Fibroblast of mammary gland (primary cell): Measurements from ENCODE around the gene ACER3.
A peak's percentile ranks its signal among the peaks of the same experiment; 100 is the strongest.

ENCODE experiments used
- DNase-seq: peaks from one replicate; pipeline ENCODE4 v3.0.0-alpha.2; 2010; ENCODE audit warnings: low read depth
- H3K4me3 ChIP-seq: 2 replicates; pipeline ENCODE4 v1.5.1; 2011; ENCODE audit warnings: low read depth, mild to moderate bottlenecking, low read length, moderate library complexity; ENCODE audit not compliant: control insufficient read depth
- TF ChIP-seq, protein P1 (sequence below): conservative IDR thresholded peaks from 2 replicates; pipeline ENCODE4 v1.5.1; 2011; ENCODE audit warnings: low read depth, low read length, inconsistent platforms; ENCODE audit not compliant: control insufficient read depth, insufficient read depth

ACER3 gene

DNA sequence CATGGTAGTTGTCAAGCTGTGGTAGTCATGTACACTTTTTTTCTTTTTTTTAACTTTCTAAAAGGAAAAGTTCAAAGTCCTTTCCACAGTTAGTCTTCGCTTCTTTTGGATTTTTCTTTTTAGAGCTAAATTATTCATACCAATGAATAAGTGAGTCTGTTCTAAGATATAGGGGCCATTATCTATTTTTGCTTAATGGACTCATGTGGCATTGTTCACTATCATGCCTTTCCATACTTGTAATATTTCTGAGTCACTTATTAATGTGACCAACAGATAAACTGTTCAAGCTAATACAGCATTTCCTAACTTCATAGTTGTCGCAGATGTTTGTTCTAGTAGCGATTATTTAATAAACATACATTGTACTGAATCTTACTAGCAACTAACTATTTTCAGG, 165.5 kb downstream of the ACER3 start:
- no peak for DNase-seq
- TF ChIP-seq, protein P1, sequence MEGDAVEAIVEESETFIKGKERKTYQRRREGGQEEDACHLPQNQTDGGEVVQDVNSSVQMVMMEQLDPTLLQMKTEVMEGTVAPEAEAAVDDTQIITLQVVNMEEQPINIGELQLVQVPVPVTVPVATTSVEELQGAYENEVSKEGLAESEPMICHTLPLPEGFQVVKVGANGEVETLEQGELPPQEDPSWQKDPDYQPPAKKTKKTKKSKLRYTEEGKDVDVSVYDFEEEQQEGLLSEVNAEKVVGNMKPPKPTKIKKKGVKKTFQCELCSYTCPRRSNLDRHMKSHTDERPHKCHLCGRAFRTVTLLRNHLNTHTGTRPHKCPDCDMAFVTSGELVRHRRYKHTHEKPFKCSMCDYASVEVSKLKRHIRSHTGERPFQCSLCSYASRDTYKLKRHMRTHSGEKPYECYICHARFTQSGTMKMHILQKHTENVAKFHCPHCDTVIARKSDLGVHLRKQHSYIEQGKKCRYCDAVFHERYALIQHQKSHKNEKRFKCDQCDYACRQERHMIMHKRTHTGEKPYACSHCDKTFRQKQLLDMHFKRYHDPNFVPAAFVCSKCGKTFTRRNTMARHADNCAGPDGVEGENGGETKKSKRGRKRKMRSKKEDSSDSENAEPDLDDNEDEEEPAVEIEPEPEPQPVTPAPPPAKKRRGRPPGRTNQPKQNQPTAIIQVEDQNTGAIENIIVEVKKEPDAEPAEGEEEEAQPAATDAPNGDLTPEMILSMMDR = no peak
- H3K4me3 ChIP-seq = no peak overlapping the region

DNA sequence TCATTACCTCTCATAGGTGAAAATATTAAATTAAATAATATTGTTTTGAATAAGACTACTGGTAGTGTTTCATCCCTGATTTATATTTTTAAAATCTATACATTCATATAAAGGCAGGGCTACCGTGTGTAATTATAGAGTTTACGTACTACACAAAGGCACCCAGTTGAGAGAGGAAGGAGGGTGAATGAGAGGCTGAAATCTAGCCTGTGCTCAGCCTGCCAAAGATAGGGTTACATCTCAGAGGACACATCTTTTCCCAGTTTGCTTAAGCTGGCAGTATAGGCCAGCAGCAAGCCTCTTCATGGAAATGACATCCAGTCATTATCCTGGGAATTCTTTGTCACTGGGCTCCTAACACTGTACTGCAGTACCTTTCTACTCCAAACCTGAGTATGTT, 166.0 kb downstream of the ACER3 start:
- DNase-seq = no peak
- TF ChIP-seq, protein P1 = no peak
- no peak overlapping the region for H3K4me3 ChIP-seq

DNA sequence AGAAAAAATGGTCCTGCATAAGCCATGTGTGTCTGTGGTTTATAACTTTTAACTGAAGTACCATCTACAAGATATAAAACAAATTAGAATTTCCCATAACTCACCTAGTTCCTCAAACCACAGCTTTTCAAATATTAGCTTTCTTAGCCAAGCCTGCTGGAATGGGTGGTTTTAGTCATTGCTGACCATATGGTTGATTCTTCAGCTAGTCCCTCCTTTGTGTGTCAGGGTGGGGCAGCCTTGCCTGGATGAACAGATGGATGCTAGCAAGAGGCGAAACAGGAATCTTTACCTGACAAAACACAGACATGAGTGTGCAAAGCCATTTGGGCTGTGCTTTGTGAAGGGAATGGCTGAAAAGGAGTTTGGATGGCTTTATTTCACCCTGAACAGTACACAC, 166.6 kb downstream of the ACER3 start:
- no peak overlapping the region for H3K4me3 ChIP-seq
- TF ChIP-seq, protein P1 = no peak
- DNase-seq = peak; percentile 50

DNA sequence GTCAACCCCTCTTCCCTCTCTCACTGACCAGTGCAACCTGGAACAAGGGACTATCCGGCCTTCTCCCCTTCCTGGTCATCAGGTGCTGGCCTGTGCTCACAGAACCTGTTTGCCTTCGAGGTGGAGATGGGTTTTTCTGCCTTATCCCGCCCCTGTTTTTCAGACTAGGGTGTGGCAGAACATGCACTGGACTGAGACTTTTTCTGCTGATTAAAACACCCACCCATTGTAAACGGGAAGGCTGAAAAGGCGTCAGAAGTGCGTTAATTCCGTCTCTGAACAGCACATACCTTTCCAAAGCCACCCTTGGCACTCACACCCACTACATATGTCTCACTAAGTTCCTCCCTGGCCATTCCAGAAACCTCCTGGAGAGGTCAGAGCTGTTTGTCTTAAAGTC, 169.1 kb downstream of the ACER3 start:
- no peak for DNase-seq
- H3K4me3 ChIP-seq = no peak overlapping the region
- TF ChIP-seq, protein P1 = no peak

DNA sequence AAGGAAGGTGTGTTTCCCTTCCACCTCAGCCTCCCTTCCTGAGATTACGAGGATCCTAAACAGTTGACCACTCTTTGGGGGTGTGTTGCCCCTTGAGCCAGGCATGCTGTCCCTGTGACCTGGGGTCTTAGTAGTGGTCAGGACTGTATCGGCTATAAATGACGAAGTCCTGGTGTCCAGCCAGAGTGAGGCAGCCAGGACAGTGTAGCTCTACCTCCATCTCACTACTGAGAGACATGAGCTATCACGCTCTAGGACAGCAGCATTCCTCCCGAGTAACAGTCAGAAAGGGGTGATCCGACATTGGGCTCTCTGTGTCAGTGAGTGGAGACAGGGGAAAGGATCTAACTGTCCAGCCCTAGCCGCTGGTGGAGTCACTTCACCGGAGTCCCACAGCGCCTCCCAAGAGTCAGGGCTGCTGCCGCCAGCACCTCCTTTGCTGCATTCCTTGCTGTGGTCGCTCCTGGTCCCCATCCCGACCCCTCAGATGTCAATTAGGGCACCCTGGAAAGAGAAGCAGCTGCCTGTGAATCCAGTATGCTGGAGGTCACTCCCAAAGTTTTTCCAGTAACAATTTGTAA, 170.2 kb downstream of the ACER3 start:
- H3K4me3 ChIP-seq = no peak overlapping the region
- TF ChIP-seq, protein P1 = no peak
- no peak for DNase-seq

DNA sequence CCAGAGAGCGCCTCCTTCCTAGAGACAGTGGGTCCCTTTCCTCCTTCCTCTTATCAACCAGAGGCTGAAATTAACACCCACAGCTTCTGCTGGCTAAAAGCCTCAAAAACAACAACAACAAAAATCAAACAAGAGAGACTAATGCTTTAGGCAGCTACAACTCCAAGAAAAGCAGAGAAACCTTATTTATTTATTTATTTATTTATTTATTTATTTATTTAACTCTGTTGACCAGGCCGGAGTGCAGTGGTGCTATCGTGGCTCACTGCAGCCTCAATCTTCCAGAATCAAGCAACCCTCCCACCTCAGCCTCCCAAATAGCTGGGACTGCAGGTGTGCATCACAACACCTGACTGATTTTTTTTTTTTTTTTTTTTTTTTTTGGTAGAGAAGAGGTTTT, 170.9 kb downstream of the ACER3 start:
- H3K4me3 ChIP-seq = no peak overlapping the region
- no peak for DNase-seq
- TF ChIP-seq, protein P1 = no peak

DNA sequence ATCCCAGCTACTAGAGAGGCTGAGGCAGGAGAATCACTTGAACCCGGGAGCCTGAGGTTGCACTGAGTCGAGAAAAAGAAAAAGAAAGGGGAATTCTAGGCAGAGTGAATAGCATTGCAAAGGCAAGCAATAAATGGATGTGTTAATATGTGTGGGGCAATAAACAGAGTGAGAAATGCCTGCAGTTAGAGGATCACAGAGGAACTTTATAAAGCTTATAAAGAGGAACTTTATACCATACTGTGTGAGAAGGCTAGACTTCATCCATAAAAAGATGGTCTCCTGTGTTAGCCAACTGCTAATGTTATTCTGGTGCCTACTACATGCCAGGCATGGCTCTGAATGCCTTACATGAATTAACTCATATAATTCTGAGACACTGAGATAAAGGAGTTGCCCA, 174.3 kb downstream of the ACER3 start:
- TF ChIP-seq, protein P1 = no peak
- H3K4me3 ChIP-seq = no peak overlapping the region
- no peak for DNase-seq
